Activated CD4-positive, CD25-positive, alpha-beta regulatory T cell treated with anti-CD3 and anti-CD28 coated beads, Interleukin-2, amount 50 U/mL, for 16 hours (primary cell): ENCODE data around the gene FAM219A.

Source experiments
- DNase-seq: peaks from one replicate; pipeline ENCODE4 v3.0.0-alpha.2; 2020; ENCODE audit warnings: low read depth, low spot score

The FAM219A gene

DNA sequence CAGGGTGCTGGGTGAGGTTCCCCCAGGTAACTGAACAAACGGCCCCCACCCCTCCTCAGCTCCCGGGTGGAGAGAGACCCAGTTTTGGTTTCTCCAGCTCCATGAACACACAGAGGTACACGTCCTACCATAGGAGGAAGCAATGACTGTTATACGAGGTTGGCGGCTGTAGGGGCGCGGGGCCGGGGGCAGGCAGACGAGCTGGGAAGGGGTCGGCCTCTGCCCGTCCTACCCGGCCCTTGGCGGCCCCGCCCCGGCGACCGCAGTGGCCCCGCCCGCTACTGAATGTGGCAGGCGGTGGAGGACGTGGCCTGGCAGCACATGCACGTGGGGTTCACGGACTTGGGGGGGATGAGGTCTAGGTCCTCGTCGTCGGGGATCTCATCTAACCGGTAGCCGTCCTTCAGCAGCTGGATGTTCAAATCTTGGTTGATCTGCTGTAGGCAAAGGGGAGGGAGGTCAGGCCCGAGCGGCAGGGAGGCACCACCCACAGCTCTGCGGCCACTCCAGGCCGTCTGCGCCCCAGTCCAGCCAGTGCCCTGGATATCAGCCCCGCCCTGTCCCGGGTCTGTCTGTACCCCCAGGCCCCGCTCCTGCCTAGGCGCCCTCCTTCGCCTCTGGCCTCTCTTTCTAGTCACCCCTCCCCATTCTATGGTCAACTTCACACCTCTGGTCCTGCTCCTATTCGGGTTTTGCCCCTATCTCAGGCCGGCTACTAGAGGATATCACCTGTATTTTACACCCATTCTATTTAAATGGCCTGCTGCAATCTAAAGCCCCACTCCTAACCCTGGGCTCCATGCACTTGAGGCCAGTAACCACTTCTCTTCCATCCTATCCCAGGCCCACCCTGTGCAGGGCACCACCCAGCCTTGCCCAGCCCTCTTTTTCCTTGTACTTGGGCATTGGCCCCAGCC, 57.4 kb downstream of the FAM219A start:
- DNase-seq = no peak

DNA sequence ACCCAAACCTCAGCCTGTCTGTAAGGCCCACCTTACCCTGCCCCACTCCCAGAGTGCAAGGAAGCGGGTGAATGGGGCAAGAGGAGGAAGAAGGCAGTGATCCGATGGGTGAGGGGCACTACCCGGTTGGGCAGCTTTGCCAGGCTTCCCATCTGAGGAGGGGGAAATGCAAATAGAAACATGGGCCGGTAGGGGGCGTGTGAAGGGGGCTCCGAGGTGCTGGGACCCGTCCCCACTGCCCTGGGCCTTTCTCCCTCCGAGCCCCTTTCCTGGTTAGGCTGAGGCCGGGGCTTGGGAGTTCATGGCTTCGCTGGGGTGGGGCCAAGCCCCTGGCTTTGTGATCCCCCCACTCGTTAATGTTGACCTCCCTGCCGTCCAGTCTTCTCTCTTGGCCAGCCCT, 58.1 kb downstream of the FAM219A start:
- DNase-seq = no peak

DNA sequence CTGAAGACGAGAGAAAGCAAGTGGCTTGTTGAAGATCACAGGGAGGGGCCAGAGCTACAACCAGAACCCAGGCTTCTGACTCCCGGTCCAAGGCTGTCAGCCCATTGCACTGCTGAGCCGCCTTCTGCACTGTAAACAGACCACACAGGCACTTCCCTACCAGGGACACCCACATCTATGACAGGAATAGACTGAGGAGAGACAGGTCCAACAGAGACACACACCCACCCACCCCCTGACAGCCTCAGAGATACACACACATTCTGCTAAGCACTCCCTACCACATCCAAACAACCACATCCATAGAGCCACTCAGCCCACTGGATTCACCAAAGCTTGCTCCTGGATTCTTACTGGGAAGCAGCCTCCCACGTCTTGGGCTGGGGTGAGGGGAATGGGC, 58.6 kb downstream of the FAM219A start:
- no peak for DNase-seq

DNA sequence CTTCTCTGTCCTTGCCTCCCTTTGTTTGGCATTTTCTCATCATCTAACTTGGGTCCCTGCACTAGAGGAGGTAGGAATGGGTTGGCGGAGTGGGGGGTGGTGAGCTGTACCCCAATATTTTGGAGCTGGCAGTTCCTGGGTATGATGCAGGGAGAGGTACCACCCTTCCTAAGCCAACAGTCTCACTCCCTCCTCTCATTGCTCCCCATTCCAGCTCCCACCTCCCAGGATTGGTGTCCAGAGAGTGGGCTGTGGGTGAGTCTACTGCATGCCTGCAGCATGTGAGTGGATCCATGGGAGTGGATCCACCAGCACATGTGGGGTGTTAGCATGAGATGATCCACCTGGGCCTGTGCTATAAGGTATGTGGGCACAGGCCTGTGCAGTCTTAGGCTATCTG, 59.5 kb downstream of the FAM219A start:
- DNase-seq = no peak

DNA sequence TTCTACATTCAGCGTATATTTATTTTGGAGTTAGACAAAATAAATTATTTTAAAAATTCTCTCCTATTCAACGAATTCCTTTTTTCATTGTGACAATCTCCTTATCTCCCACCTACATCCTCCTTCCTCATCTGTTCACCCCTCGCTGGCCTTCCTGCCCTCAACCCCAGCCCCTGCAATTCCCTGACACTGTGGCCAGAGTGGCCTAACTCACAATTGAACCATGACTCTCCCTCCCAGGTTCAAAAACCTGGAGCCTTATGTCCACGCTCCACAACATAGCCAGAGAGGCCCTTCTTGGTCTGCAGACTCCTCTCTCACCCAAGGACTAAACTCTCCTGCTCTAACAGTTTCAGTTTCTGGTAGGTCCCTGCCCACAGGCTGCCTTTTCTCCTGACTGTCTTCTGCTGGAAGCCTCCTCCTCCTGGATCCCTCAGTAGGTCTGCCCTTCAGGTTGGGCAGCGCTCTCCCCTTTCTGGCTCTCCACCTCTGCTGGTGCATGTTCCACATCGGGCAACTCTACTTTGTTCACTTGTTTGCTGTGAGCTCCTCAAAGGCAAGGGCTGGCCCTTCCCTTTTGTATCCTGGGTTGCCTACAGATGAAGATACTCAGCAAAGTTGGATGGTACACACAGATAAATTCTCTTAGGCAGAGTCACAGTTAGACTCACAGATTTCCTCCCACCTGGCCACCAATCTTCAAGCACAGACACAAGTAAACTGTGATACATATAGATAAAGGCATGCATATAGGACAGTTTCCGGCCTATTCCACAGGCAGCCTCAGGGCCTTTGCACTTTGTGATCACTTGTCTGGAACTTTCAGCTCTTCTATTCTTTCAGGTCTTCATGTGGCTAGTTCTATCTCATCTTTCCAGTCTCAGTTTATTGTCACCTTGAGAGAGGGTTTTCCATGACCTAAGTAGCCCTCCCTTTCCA, 61.8 kb downstream of the FAM219A start:
- DNase-seq = no peak

DNA sequence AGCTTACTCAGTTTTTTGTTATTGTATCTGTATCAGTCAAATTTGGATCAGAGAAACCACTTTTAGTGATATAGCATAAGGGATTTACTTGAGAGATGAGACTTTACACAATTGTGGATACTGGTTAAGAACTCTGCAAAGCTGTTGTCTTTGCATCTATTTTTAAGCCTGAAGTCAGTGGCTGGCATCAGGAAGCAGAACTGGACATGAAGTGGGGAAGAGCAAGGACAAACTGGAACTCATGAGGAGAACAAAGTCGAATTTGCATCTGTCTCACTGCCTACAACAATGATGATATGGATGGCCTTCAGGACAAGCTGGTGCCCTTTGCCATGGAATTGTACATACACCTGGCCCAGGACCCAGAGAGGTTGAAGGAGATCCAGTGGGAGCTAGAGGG, 65.9 kb downstream of the FAM219A start:
- no peak for DNase-seq

DNA sequence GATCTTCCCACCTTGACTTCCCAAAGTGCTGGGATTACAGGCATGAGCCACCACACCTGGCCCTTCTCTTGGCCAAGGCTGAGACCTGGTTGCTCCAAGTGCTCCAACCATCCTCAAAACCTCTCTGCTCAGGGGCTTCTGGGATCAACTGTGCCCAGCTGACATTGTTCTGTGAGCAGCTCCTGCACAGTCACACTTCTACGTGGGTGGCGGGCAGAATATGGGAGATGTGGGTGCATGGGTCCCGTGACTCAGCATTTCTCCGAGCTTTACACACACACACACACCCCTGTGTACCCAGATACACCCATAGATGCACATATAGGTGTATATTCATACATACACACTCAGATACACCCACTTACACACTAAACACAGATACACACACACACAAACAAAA, 71.1 kb downstream of the FAM219A start:
- DNase-seq = no peak

DNA sequence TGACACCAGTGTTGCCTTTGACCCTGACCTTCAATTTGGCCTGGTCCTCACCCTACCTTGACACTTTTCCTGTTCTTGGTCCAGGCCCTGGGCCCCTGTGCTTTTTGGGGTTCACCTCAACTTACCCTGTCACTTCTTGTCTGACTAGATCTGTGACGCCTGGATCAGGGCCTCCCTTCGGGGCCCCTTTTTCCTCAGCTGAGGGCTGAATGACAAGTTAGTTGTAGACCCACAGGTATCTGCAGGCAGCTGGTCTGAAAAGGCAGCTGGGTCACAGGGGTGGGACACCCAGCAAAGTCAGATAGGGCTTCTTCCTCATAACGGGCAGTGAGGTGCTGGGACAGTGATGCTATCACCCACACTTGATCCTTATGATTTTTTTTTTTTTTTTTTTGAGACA, 71.7 kb downstream of the FAM219A start:
- DNase-seq = no peak

DNA sequence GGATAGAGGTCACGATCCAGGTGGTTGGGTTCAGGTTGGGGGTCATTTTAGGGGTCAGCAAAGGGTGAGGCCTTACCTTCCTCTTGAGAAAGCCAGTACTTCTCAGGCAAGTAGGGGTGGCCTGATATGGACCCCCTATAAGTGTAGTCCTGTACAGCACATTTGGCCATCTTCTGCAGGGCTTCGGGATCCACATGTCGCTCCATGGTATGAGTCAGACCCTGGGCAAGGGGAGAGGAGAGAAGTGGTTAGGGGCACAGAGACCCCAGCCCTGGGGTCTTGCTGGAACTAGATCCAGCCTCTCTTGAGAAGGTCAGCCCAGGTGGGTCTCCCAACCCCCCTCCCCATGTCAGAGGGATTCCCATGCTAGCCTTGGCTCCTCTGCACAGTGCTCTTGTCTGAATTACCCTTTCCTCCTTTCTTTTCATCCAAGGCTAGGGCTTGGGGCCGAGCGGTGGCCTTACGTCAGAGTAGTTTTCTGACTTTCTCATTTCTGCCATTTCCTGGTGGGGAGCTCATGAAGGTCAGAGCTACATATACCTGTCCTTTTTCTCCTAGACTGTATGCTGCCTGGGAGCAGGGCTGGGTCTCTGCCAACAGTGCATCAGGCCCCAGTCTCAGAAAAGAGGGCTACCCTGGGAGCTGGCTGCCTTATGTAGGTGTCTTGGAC, 72.7 kb downstream of the FAM219A start:
- DNase-seq = no peak

DNA sequence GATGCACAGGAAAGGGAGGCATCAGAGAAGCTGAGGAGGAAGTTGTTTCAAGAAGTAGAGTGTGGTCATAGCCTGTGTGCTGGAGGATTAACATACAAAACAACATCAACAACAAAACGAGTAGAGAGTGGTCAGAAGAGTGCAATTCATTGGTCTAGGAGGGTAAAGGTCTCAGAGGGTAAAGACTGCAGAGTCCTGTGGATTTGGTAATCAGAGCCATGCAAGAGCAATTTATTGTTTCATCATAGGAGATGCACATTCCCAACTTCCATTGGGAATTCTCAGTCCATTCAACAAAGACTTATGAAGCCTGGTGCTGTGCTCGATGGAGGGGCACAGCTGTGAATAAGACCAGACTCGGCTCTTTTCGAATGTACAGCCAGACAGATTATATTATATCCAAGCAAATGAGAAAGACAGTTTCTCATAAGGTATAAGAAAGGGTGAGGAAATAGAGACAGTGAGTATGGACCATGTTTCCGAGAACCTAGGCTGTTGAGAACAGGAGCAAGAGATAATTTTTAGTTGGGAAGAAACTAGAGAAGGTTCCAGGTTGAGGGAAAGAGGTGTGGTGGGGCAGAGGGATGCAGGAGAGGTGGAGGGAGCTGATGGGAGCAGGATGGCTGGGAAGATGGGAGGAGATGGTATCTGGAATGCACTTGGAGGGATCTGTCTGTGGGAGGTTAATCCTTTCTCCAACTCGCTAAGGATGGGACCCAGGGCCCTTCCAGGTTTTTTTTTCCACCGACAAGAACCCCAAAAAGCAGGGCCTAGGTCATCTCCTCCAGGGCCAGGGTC, 73.8 kb downstream of the FAM219A start:
- no peak for DNase-seq

DNA sequence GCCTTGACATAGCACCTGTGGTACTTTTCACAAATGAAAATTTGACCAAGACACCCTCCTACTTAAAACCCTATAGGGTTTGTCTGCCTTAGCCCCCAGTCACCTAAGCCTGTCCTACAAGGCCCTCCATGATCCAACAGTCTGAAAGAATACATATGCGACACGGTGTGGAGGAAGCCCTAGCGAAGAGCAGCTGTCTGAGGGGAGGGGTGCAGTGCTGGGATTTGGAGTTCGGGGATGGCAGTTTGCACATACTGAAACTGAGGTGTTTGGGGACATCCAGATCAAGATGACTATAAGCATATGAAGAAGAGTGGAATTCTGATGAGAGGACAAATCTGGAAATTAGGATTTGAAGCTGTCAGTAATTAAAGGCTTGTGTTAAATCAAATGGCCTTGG, 74.5 kb downstream of the FAM219A start:
- no peak for DNase-seq

DNA sequence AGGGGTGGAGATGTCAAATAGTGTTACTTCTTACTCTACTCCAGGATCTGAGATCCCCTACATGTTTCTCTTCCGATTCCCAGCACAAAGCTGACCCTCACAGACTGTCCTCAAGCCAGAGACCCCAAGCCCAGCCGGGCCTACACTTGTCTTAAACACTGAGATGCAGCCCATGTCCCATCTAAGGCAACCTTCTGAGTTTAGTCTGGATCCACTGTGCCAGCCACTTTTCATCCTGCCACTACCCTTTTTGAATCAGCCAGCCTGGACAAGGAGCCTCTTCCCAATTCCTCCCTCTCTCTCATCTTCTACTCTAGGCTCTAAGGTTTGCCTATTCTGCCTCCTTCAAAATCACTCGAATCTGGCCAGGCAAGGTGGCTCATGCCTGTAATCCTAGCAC, 75.5 kb downstream of the FAM219A start:
- no peak for DNase-seq

DNA sequence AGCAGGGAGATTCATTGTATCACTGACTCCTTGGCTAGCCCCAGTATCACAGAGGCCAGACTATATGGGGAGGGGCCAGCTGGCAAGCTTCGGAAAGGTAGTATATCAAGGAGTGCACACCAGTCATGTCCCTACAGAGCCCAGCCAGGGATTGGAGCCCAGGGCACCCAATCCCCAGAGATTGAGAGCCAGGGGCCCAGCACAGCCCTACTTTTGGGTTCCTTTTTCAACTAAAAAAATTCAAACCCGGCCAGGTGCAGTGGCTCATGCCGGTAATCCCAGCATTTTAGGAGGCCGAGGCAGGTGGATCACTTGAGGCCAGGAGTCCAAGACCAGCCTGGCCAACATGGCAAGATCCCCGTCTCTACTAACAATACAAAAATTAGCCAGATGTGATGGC, 76.3 kb downstream of the FAM219A start:
- DNase-seq = no peak

DNA sequence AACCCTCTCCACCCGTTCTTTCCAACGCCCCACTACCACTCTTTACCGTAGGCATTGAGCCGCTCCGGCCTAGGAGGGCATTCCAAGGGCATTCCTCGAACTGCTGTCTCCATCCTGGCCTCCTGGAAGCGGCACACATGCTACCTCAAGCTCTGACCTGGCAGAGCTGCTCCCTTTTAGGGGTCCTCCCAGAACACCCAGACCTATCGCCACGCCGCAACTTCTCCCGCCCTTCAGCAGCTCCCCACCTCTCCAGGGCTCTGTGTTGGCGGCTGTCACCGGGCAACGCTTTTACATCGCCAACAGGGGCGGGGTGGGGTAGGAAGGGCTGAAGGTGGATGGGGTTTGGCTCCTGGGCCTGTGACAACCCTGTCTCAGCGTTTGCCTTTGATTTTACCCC, 77.0 kb downstream of the FAM219A start:
- no peak for DNase-seq

DNA sequence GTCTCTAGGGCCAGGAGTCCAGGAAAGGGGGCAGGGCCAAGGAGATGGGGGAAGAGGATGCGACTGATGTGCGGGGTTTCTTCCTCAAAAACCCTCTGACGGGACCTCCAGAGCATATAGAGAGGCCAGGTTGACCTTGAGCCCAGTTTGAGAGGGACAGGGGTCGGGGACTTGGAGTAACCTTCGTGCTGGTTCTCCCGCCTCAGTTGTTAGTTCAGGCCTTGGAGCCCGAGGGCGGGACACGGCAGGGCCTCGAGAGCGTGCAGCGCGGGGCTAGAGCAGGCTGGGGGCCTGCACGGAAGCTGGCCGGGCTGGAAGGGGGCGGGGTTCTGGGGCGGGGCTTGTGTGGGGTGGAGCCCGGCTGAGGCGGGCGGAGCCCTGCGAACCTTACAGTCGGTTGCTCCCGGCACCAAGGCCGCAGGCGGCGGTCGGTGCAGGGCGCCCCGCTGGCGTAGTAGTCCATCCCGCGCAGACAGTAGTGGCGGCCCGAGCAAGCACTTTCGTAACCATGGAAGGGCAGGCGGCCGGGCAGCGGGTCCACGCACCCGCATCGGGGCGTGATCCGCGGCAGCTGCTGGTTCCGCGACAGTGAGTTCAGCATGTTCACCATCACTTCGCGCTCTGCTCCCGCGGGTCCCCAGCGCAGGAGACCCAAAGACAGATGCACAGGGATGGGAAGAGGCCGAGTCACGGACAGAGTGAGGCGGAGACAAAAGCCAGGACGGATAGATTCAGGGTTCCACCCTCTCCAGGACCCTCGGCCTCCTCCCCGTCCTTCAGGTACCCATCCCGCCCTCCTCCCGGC, 77.7 kb downstream of the FAM219A start:
- peak; percentile 41 for DNase-seq

DNA sequence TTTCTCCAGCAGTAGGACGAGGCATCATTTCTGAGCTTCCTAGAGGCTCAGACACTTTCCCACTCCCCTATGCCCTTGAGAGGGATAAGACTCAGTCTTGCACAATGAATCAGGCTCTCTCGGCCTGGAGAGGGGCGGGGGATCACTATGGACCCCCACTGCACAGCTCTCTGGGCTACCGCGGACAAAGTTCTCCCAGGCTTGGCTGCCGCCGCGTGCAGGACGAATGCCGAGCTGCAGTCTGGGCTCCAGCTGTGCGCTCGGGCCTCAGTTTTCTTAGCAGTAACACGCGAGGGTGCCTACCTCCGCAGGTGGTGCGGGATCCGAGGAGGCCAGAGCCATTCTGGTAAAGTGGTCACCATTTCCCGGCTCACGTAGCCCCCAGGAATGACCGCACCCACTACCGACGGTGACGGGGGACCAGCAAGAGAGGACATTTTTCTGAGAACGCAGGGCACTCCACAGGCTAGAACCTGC, 78.3 kb downstream of the FAM219A start:
- DNase-seq = no peak

DNA sequence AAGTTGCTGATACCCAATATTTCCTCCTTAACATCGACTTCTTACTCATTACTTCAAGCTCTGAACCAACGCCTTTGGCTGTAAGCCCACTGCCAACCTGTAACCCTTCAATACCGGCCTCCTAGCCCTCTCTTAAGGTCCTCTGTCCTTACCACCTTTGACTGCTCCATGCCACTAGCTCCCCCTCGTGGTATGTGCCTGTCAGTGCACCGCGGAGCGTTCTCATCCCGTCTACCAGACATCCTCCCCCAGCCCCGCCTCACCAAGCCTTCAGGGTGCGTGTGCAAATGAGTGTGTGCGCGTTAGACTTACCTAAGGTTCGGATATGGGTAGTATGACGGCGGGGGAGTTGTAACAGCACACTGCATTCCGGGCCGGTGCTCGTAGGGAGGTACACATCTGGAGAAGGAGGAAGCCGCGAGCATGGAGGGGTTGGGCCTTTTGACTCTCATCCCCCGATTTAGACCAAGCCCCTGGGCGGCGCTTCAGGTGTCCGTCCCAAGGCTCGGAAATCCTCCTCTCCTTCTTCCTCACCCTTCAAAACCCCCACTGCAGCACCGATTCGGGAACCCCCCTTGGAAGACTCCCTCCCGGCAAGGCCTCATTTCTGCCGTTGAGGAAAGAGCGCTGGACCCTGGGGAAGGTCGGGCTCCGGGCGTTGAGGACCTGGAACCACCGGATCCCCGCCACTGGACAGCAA, 78.9 kb downstream of the FAM219A start:
- DNase-seq = peak; percentile 83

DNA sequence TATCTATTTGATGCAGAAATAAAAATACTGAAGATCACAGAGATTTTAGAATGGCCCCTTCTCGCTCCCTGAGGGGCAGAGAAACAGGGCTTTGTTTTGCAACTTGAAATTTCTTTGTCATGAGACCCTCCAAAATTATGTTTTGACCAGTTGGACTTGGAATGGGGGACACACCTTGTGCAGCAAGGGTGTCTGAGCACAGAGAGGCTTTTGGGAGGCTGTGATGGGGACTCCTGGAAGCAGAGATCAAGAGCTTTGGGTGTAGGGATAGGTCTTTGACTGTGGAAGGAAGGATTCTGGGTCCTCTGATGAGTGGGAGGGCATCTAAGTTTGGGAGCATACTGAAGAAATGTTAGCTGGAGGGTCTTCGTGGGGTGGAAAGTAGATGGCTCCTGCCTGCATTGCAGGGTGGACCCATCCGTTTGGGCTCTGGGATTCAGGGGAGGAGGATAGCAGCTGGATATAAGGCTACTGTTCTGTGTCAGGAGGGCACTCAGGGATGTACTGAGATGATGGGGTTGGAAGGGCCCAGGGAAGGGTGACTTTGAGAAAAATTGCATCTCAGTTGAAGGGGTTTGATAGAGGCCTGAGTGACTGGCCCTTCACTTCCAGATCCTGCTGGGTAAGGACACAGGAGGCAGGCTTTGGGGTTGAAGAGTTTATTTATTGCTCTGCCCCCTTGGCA, 79.9 kb downstream of the FAM219A start:
- DNase-seq = no peak

DNA sequence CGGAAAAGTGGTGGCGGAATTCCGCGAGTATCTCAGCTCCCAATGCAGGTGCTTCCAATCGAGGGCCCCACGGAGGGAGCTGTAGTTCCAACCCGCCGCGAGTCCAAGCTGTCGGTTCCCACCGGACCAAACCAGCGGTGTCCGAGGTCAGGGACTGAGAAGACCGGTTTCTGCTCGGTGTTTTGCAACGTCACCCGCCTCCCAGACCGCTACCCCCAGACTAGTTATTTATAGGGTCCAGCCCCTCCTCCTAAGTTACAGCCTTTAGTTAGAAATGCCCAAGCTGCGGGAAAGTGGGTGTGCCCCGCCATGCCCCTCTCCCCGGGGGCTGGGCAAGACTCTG, 81.0 kb downstream of the FAM219A start:
- no peak for DNase-seq
